ENCODE results near the gene SP140L.

The SP140L gene

DNA sequence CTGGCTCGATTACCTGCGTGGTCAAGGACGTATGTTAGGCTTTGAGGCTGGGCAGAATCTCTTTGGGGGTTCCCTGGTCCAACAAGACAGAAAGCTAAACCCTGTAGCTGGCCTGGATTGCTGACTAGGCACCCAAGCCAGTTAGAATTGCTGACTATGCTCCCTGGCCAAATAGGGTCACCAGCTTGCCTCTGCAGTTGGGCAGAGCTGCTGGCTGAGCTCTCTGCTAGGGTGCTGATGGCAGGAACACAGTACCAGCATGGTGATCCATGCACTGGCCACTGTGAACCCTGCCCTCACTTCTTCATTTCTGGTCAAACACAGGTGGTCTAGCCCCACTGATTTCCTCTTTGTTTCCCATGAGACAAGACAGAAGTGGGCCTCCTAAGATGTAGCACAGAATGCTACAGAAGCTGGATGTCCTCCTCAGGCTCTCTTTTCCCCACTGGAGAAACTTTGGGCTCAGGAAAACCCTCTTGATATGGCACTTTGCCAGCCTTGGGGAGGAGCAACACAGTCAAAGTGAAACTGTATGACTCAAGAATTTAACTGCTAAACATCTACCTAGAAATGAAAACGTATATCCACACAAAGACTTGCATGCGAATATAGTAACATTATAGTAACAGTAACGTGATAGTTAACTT lies 20.8 kb downstream of the SP140L start:
- H3K9me3 ChIP-seq, result peaks cover 0 to 7% (median 0%) of the 10 kb centered on the region in 3 donors
- H3K4me3 ChIP-seq, result no peak overlapping the region
- no peak for DNase-seq
- TF ChIP-seq, protein P1, sequence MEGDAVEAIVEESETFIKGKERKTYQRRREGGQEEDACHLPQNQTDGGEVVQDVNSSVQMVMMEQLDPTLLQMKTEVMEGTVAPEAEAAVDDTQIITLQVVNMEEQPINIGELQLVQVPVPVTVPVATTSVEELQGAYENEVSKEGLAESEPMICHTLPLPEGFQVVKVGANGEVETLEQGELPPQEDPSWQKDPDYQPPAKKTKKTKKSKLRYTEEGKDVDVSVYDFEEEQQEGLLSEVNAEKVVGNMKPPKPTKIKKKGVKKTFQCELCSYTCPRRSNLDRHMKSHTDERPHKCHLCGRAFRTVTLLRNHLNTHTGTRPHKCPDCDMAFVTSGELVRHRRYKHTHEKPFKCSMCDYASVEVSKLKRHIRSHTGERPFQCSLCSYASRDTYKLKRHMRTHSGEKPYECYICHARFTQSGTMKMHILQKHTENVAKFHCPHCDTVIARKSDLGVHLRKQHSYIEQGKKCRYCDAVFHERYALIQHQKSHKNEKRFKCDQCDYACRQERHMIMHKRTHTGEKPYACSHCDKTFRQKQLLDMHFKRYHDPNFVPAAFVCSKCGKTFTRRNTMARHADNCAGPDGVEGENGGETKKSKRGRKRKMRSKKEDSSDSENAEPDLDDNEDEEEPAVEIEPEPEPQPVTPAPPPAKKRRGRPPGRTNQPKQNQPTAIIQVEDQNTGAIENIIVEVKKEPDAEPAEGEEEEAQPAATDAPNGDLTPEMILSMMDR (IDR thresholded peaks at IDR 0.05), result no peak
- no peaks in the 10 kb centered on the region for H3K27me3 ChIP-seq
- H3K36me3 ChIP-seq, result peaks cover 0 to 9% (median 6%) of the 10 kb centered on the region in 3 donors
- H3K27ac ChIP-seq, result no peak overlapping the region
- H3K4me1 ChIP-seq, result no peaks in the 10 kb centered on the region
- intact Hi-C loops (cut with DNase I; ENCODE audit: low total_unique reads), result no loop called here

DNA sequence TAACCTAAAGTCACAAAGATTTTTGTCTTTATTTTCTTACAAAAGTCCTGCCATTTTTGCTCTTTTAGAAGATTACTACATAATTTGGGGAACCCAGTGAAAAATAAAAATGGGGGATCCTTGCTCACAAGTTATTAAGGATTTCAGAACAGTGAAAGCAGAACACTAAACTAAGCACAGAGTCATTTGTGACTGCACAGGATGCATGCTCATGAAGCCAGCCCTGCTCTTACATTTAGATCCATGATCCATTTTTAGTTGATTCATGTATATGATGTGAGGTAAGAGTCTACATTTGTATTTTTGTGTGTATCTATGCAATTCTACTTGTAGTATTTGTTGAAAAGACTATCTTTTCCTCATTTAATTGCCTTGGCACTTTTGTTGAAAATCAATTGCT lies 21.8 kb downstream of the SP140L start:
- H3K27ac ChIP-seq, result no peak overlapping the region
- TF ChIP-seq, protein P1 (IDR thresholded peaks at IDR 0.05), result no peak
- H3K27me3 ChIP-seq, result no peaks in the 10 kb centered on the region
- H3K9me3 ChIP-seq, result peaks cover 0 to 7% (median 0%) of the 10 kb centered on the region in 3 donors
- intact Hi-C loops (cut with DNase I; ENCODE audit: low total_unique reads), result no loop called here
- no peak for DNase-seq
- H3K4me1 ChIP-seq, result no peaks in the 10 kb centered on the region
- H3K4me3 ChIP-seq, result no peak overlapping the region
- H3K36me3 ChIP-seq, result peaks cover 0 to 9% (median 6%) of the 10 kb centered on the region in 3 donors

DNA sequence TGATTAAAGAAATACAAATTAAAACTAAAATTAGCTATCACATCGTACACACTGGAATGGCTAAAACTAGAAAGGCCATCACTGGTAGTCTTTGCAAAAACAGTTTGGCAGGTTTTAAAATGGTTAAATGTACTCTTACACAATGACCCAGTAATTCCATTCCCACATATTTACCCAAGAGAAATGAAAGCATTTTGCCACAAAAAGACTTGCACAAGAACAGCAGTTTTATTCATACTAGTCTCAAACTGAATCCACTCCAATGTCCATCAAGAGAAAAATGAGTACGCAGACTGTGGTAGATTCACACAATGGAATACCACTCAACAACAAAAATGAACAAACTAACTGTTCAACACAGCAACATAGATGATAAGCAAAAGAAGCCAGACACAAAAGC lies 29.1 kb downstream of the SP140L start:
- Histone ChIP-seq H3K36me3 (peaks cover 8 to 29% (median 22%) of the 10 kb centered on the region in 3 donors), H3K27me3 (no peaks in the 10 kb centered on the region), H3K9me3 (no peaks in the 10 kb centered on the region), H3K4me1 (no peaks in the 10 kb centered on the region), H3K4me3 (no peak overlapping the region), H3K27ac (no peak overlapping the region)
- intact Hi-C loops (cut with DNase I; ENCODE audit: low total_unique reads), result no loop called here
- TF ChIP-seq, protein P1 (IDR thresholded peaks at IDR 0.05), result no peak
- no peak for DNase-seq

- intact Hi-C loops (cut with DNase I; ENCODE audit: low total_unique reads), result no loop called here
- DNase-seq, result no peak
- no peaks in the 10 kb centered on the region for H3K4me1 ChIP-seq
- no peaks in the 10 kb centered on the region for H3K9me3 ChIP-seq
- H3K27ac ChIP-seq, result no peak overlapping the region
- TF ChIP-seq, protein P1 (IDR thresholded peaks at IDR 0.05), result no peak
- peaks cover 17 to 44% (median 44%) of the 10 kb centered on the region in 3 donors for H3K36me3 ChIP-seq
- no peaks in the 10 kb centered on the region for H3K27me3 ChIP-seq
- H3K4me3 ChIP-seq, result no peak overlapping the region
These were observed 31.3 kb downstream of the SP140L start for GRCh38 chr2:230358305-230358704.

DNA sequence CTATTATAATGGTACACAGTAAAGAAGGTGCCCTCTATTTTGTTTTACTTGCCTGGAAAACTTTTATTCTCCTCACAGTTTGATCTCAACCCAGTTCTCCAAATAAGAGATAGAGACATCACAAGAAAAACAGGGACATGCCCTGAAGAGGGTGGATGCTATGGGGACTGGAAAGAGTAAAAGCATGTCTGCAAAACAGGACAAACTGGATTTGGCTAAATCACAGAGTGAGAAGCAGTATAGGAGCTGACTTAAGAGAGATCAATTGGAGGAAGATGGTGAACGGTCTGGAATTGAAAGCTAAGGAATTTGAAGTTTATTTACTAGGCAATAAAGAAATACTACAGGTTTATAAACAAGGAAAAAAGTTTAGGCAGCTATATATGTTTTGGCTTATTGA lies 33.0 kb downstream of the SP140L start:
- TF ChIP-seq, protein P1 (IDR thresholded peaks at IDR 0.05), result no peak
- Histone ChIP-seq H3K4me1 (no peaks in the 10 kb centered on the region), H3K4me3 (no peak overlapping the region), H3K9me3 (no peaks in the 10 kb centered on the region), H3K27me3 (no peaks in the 10 kb centered on the region), H3K27ac (no peak overlapping the region), H3K36me3 (peaks cover 23 to 44% (median 44%) of the 10 kb centered on the region in 3 donors)
- intact Hi-C loops (cut with DNase I; ENCODE audit: low total_unique reads), result no loop called here
- no peak for DNase-seq

All from tibial artery (tissue), 4 donors.